WTC11 (cell line): ENCODE results near the gene STOX2. TPM values are rescaled to one million over a fixed set of nuclear protein-coding genes. Genes with fewer than 3 reads are reported as not detected.

Experiments used
- ATAC-seq: fragments of 200-7000 bp; cut with Tn5 transposase; 2 replicates; pipeline ENCODE4 v1.10.0; 2021; ENCODE audit warnings: mild to moderate bottlenecking, moderate library complexity
- CTCF ChIA-PET: fragments of 300-600 bp; sonication (Branson Sonifier 250); formaldehyde crosslinking; loops from one replicate; lab custom pipeline; 2021; ENCODE audit warnings: antibody characterized with exemption; lab: Charles Lee
- POLR2A ChIA-PET: fragments of 350-600 bp; sonication (Branson Sonifier 250); formaldehyde crosslinking; loops from one replicate; lab custom pipeline; 2021; ENCODE audit warnings: antibody characterized with exemption; lab: Charles Lee
- DNase-seq: peaks from one replicate; pipeline ENCODE4 v3.0.0; 2021; ENCODE audit warnings: low spot score
- H3K27ac Mint-ChIP-seq: 2 replicates; pipeline ENCODE4 v1.8.0; 2021; ENCODE audit warnings: mixed read lengths
- H3K27me3 Mint-ChIP-seq: 2 replicates; pipeline ENCODE4 v1.8.0; 2021; ENCODE audit warnings: low read depth, mild to moderate bottlenecking, moderate library complexity, mixed read lengths
- H3K36me3 Mint-ChIP-seq: 2 replicates; pipeline ENCODE4 v1.8.0; 2021; ENCODE audit warnings: mixed read lengths
- H3K4me1 Mint-ChIP-seq: 2 replicates; pipeline ENCODE4 v1.8.0; 2022; ENCODE audit warnings: mixed read lengths
- H3K4me3 Mint-ChIP-seq: 2 replicates; pipeline ENCODE4 v1.8.0; 2021; ENCODE audit warnings: mild to moderate bottlenecking, moderate library complexity, mixed read lengths
- H3K9me3 Mint-ChIP-seq: 2 replicates; pipeline ENCODE4 v1.8.0; 2021; ENCODE audit warnings: mixed read lengths
- FOXJ3 ChIP-seq: sonication (generic); formaldehyde crosslinking; IDR thresholded peaks from 2 replicates; pipeline ENCODE4 v1.9.0; 2021; ENCODE audit warnings: missing genetic modification reagents, mild to moderate bottlenecking, borderline replicate concordance
- FOXK1 ChIP-seq: sonication (generic); formaldehyde crosslinking; IDR thresholded peaks from 2 replicates; pipeline ENCODE4 v1.8.0; 2022; ENCODE audit warnings: mild to moderate bottlenecking, moderate library complexity, missing genetic modification reagents
- JUN ChIP-seq: sonication (generic); formaldehyde crosslinking; IDR thresholded peaks from 2 replicates; pipeline ENCODE4 v1.8.0; 2023; ENCODE audit warnings: mild to moderate bottlenecking, missing genetic modification reagents
- KAT7 ChIP-seq: sonication (generic); formaldehyde crosslinking; IDR thresholded peaks from 2 replicates; pipeline ENCODE4 v1.8.1; 2023; ENCODE audit warnings: missing genetic modification reagents, mild to moderate bottlenecking, borderline replicate concordance
- NFATC4 ChIP-seq: fragments of 250-450 bp; sonication (Bioruptor Pico); IDR thresholded peaks from 2 replicates; pipeline ENCODE4 v1.9.0; 2021; ENCODE audit warnings: mild to moderate bottlenecking
- NFYB ChIP-seq: sonication (generic); formaldehyde crosslinking; conservative IDR thresholded peaks from 2 replicates; pipeline ENCODE4 v1.8.0; 2022; ENCODE audit warnings: low read depth, missing genetic modification reagents
- OVOL2 ChIP-seq: fragments of 250-450 bp; sonication (Bioruptor Pico); IDR thresholded peaks from 2 replicates; pipeline ENCODE4 v1.9.0; 2021; ENCODE audit warnings: mild to moderate bottlenecking, borderline replicate concordance
- PRRX2 ChIP-seq: fragments of 250-450 bp; sonication (Bioruptor Pico); IDR thresholded peaks from 2 replicates; pipeline ENCODE4 v1.8.0; 2021; ENCODE audit warnings: mild to moderate bottlenecking
- SMAD3 ChIP-seq: sonication (generic); formaldehyde crosslinking; IDR thresholded peaks from 2 replicates; pipeline ENCODE4 v1.8.0; 2022; ENCODE audit warnings: missing genetic modification reagents, mild to moderate bottlenecking, borderline replicate concordance
- TEAD4 ChIP-seq: sonication (generic); formaldehyde crosslinking; IDR thresholded peaks from 2 replicates; pipeline ENCODE4 v1.8.0; 2022; ENCODE audit warnings: mild to moderate bottlenecking, missing genetic modification reagents
- TP53 ChIP-seq: sonication (generic); formaldehyde crosslinking; IDR thresholded peaks from 2 replicates; pipeline ENCODE4 v1.8.1; 2023; ENCODE audit warnings: mild to moderate bottlenecking, missing genetic modification reagents
- ZNF423 ChIP-seq: fragments of 250-450 bp; sonication (Bioruptor Pico); IDR thresholded peaks from 2 replicates; pipeline ENCODE4 v2.1.2; 2022; ENCODE audit warnings: mild to moderate bottlenecking, moderate library complexity
- total RNA-seq: library from RNA; stranded (reverse); gene quantifications from 3 replicates; pipeline ENCODE4 v1.2.3, GENCODE V29; 2021
- TF ChIP-seq, protein P1 (sequence below): fragments of 200-600 bp; IDR thresholded peaks from 2 replicates; pipeline ENCODE4 v1.8.0; 2022; ENCODE audit warnings: antibody characterized with exemption
- TF ChIP-seq, protein P2 (sequence below): fragments of 250-450 bp; sonication (Bioruptor Pico); IDR thresholded peaks from 2 replicates; pipeline ENCODE4 v1.9.0; 2021; ENCODE audit warnings: mild to moderate bottlenecking
- TF ChIP-seq, protein P3 (sequence below): sonication (generic); formaldehyde crosslinking; IDR thresholded peaks from 2 replicates; pipeline ENCODE4 v1.8.0; 2022; ENCODE audit warnings: mild to moderate bottlenecking, missing genetic modification reagents
- TF ChIP-seq, protein P4 (sequence below): sonication (generic); formaldehyde crosslinking; IDR thresholded peaks from 2 replicates; pipeline ENCODE4 v1.8.1; 2023; ENCODE audit warnings: mild to moderate bottlenecking, moderate library complexity, missing genetic modification reagents
- TF ChIP-seq, protein P5 (sequence below): sonication (generic); formaldehyde crosslinking; IDR thresholded peaks from 2 replicates; pipeline ENCODE4 v1.8.0; 2023; ENCODE audit warnings: missing genetic modification reagents, mild to moderate bottlenecking, borderline replicate concordance
- TF ChIP-seq, protein P6 (sequence below): sonication (generic); formaldehyde crosslinking; IDR thresholded peaks from 2 replicates; pipeline ENCODE4 v1.8.0; 2023; ENCODE audit warnings: missing genetic modification reagents
- TF ChIP-seq, protein P7 (sequence below): sonication (generic); formaldehyde crosslinking; IDR thresholded peaks from 2 replicates; pipeline ENCODE4 v1.8.1; 2022; ENCODE audit warnings: missing genetic modification reagents, borderline replicate concordance

STOX2 gene
- total RNA-seq, 1 experiment from 2014 or later = 31.6 TPM

DNA sequence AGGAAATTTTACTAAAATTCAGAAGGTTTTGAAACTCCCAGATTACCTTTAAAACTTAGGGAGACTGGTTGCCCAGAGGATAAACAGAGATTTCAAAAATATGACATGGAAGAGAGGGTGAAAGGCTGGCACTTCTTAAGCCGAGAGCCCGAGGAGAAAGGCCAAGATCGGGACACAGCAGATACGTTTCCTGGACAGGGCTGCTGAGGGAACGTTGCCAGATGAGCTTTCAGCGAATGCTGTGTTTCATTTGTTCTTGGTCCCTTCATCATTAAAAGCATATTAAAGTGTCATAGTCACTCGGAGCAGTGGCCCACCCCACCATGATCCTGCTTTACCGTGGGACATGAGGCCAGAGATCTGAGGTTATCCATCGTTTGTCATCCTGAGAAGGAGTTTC lies 37.9 kb upstream of the STOX2 start:
- TF ChIP-seq NFATC4 (CRISPR knock-in tag) (no peak), KAT7 (CRISPR knock-in tag) (no peak), TEAD4 (no peak), PRRX2 (no peak), TP53 (CRISPR knock-in tag) (no peak), NFYB (CRISPR knock-in tag) (no peak), FOXJ3 (CRISPR knock-in tag) (no peak), JUN (no peak)
- TF ChIP-seq, protein P1, sequence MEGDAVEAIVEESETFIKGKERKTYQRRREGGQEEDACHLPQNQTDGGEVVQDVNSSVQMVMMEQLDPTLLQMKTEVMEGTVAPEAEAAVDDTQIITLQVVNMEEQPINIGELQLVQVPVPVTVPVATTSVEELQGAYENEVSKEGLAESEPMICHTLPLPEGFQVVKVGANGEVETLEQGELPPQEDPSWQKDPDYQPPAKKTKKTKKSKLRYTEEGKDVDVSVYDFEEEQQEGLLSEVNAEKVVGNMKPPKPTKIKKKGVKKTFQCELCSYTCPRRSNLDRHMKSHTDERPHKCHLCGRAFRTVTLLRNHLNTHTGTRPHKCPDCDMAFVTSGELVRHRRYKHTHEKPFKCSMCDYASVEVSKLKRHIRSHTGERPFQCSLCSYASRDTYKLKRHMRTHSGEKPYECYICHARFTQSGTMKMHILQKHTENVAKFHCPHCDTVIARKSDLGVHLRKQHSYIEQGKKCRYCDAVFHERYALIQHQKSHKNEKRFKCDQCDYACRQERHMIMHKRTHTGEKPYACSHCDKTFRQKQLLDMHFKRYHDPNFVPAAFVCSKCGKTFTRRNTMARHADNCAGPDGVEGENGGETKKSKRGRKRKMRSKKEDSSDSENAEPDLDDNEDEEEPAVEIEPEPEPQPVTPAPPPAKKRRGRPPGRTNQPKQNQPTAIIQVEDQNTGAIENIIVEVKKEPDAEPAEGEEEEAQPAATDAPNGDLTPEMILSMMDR = no peak
- TF ChIP-seq, protein P2, sequence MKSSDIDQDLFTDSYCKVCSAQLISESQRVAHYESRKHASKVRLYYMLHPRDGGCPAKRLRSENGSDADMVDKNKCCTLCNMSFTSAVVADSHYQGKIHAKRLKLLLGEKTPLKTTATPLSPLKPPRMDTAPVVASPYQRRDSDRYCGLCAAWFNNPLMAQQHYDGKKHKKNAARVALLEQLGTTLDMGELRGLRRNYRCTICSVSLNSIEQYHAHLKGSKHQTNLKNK (CRISPR knock-in tag) = no peak
- TF ChIP-seq, protein P3, sequence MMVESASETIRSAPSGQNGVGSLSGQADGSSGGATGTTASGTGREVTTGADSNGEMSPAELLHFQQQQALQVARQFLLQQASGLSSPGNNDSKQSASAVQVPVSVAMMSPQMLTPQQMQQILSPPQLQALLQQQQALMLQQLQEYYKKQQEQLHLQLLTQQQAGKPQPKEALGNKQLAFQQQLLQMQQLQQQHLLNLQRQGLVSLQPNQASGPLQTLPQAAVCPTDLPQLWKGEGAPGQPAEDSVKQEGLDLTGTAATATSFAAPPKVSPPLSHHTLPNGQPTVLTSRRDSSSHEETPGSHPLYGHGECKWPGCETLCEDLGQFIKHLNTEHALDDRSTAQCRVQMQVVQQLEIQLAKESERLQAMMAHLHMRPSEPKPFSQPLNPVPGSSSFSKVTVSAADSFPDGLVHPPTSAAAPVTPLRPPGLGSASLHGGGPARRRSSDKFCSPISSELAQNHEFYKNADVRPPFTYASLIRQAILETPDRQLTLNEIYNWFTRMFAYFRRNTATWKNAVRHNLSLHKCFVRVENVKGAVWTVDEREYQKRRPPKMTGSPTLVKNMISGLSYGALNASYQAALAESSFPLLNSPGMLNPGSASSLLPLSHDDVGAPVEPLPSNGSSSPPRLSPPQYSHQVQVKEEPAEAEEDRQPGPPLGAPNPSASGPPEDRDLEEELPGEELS = no peak
- H3K9me3 Mint-ChIP-seq = no peaks in the 10 kb centered on the region
- DNase-seq = no peak
- H3K27me3 Mint-ChIP-seq = peaks cover 35% of the 10 kb centered on the region
- peaks cover 18% of the 10 kb centered on the region for H3K4me1 Mint-ChIP-seq
- no peak overlapping the region for H3K27ac Mint-ChIP-seq
- ChIA-PET CTCF (interaction anchor here (1.1 kb wide), 1 partner anchor 9 kb away, joined by 3 read pairs; no protein-coding TSS in a partner anchor), POLR2A (no interaction called here)
- no peak overlapping the region for H3K4me3 Mint-ChIP-seq
- no peaks in the 10 kb centered on the region for H3K36me3 Mint-ChIP-seq
- no peak for ATAC-seq

DNA sequence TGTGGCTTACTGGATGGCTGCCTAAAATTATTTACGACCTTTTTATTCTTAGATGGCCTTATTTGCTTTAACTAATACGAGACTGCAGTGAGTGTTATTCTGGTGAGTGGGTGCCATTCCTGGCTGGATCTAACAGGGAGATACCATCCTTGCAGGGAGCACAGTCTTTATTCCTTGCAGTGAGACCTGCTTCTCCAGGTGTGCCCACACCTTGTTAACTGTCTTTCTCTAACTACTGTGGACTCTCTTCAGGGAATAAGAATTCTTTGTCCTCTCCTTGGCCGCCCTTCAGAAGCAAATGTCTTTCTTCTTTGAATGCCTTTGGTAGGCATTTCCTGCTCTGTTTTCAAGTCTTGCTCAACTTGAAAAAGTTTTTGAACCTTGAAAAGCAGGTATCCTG lies 34.1 kb upstream of the STOX2 start:
- POLR2A ChIA-PET = no interaction called here
- CTCF ChIA-PET = no interaction called here

DNA sequence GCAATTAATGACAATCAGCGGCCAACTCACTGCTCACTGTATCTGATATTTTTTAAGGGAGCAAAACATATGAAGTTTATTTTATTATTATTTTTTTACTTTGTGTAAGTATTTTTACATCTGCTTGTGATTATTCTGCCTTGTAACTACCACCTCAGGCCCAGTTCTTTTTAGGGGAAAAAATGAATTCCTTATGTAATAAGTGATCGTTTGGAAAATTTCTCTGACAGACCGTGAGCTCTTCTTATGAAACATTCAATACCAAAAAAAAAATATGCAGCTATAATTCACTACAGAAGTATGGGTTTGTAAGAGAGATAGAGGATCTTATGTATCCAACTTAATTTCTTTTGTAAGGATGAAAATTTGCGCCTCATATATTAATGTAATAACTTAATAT lies 33.5 kb upstream of the STOX2 start:
- Mint-ChIP-seq H3K4me1 (peaks cover 18% of the 10 kb centered on the region), H3K4me3 (no peak overlapping the region), H3K27me3 (peaks cover 22% of the 10 kb centered on the region), H3K36me3 (no peaks in the 10 kb centered on the region), H3K27ac (no peak overlapping the region), H3K9me3 (no peaks in the 10 kb centered on the region)
- ATAC-seq (no peak), DNase-seq (no peak)
- ChIA-PET POLR2A (no interaction called here), CTCF (no interaction called here)
- TF ChIP-seq, protein P4, sequence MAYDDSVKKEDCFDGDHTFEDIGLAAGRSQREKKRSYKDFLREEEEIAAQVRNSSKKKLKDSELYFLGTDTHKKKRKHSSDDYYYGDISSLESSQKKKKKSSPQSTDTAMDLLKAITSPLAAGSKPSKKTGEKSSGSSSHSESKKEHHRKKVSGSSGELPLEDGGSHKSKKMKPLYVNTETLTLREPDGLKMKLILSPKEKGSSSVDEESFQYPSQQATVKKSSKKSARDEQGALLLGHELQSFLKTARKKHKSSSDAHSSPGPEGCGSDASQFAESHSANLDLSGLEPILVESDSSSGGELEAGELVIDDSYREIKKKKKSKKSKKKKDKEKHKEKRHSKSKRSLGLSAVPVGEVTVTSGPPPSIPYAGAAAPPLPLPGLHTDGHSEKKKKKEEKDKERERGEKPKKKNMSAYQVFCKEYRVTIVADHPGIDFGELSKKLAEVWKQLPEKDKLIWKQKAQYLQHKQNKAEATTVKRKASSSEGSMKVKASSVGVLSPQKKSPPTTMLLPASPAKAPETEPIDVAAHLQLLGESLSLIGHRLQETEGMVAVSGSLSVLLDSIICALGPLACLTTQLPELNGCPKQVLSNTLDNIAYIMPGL (CRISPR knock-in tag) = no peak
- TF ChIP-seq FOXJ3 (CRISPR knock-in tag) = no peak
- no peak for TF ChIP-seq NFYB (CRISPR knock-in tag)
- TF ChIP-seq SMAD3 (CRISPR knock-in tag) = no peak
- no peak for TF ChIP-seq JUN
- TF ChIP-seq, protein P5, sequence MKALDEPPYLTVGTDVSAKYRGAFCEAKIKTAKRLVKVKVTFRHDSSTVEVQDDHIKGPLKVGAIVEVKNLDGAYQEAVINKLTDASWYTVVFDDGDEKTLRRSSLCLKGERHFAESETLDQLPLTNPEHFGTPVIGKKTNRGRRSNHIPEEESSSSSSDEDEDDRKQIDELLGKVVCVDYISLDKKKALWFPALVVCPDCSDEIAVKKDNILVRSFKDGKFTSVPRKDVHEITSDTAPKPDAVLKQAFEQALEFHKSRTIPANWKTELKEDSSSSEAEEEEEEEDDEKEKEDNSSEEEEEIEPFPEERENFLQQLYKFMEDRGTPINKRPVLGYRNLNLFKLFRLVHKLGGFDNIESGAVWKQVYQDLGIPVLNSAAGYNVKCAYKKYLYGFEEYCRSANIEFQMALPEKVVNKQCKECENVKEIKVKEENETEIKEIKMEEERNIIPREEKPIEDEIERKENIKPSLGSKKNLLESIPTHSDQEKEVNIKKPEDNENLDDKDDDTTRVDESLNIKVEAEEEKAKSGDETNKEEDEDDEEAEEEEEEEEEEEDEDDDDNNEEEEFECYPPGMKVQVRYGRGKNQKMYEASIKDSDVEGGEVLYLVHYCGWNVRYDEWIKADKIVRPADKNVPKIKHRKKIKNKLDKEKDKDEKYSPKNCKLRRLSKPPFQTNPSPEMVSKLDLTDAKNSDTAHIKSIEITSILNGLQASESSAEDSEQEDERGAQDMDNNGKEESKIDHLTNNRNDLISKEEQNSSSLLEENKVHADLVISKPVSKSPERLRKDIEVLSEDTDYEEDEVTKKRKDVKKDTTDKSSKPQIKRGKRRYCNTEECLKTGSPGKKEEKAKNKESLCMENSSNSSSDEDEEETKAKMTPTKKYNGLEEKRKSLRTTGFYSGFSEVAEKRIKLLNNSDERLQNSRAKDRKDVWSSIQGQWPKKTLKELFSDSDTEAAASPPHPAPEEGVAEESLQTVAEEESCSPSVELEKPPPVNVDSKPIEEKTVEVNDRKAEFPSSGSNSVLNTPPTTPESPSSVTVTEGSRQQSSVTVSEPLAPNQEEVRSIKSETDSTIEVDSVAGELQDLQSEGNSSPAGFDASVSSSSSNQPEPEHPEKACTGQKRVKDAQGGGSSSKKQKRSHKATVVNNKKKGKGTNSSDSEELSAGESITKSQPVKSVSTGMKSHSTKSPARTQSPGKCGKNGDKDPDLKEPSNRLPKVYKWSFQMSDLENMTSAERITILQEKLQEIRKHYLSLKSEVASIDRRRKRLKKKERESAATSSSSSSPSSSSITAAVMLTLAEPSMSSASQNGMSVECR (CRISPR knock-in tag) = no peak
- TF ChIP-seq, protein P6, sequence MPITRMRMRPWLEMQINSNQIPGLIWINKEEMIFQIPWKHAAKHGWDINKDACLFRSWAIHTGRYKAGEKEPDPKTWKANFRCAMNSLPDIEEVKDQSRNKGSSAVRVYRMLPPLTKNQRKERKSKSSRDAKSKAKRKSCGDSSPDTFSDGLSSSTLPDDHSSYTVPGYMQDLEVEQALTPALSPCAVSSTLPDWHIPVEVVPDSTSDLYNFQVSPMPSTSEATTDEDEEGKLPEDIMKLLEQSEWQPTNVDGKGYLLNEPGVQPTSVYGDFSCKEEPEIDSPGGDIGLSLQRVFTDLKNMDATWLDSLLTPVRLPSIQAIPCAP = no peak
- no peak for TF ChIP-seq PRRX2
- no peak for TF ChIP-seq OVOL2 (CRISPR knock-in tag)
- TF ChIP-seq FOXK1 = no peak
- TF ChIP-seq ZNF423 (CRISPR knock-in tag) = no peak

More for the DNA sequence above, 34.1 kb upstream of the STOX2 start:
- peak; percentile 65 for ATAC-seq
- TF ChIP-seq, protein P7, sequence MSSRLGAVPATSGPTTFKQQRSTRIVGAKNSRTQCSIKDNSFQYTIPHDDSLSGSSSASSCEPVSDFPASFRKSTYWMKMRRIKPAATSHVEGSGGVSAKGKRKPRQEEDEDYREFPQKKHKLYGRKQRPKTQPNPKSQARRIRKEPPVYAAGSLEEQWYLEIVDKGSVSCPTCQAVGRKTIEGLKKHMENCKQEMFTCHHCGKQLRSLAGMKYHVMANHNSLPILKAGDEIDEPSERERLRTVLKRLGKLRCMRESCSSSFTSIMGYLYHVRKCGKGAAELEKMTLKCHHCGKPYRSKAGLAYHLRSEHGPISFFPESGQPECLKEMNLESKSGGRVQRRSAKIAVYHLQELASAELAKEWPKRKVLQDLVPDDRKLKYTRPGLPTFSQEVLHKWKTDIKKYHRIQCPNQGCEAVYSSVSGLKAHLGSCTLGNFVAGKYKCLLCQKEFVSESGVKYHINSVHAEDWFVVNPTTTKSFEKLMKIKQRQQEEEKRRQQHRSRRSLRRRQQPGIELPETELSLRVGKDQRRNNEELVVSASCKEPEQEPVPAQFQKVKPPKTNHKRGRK (CRISPR knock-in tag) = no peak
- TF ChIP-seq, all 79 proteins: peak for 0
- H3K4me3 Mint-ChIP-seq = no peak overlapping the region
- no peak for DNase-seq
- H3K4me1 Mint-ChIP-seq = peaks cover 18% of the 10 kb centered on the region
- peaks cover 28% of the 10 kb centered on the region for H3K27me3 Mint-ChIP-seq
- H3K9me3 Mint-ChIP-seq = no peaks in the 10 kb centered on the region
- H3K27ac Mint-ChIP-seq = no peak overlapping the region
- no peaks in the 10 kb centered on the region for H3K36me3 Mint-ChIP-seq
